LNCAP (cell line): ENCODE measurements around the gene DMRT1.

Experiments
- TF ChIP-seq, protein P1 (sequence below): fragments of 450-650 bp; IDR thresholded peaks from 2 replicates; pipeline ENCODE4 v1.5.1; 2017; ENCODE audit warnings: mild to moderate bottlenecking

The DMRT1 gene

DNA sequence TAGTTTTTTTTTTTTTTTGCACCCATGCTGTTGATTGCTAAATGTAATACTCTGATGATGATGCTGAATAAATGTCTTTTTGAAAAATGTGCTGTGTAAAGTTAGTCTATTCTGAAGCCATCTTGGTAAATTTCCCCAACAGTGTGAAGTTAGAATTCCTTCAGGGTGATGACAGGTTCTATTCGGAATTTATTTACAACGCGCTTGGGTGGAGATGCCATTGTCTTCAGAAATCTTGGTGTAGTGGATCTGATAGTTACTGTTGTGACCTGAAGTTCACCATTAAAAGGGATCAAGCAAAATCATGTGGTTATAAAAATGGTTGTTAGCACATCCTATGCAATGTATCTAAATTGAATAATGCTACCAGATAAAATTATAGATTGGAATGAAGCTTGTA, 36.3 kb upstream of the DMRT1 start:
- TF ChIP-seq, protein P1, sequence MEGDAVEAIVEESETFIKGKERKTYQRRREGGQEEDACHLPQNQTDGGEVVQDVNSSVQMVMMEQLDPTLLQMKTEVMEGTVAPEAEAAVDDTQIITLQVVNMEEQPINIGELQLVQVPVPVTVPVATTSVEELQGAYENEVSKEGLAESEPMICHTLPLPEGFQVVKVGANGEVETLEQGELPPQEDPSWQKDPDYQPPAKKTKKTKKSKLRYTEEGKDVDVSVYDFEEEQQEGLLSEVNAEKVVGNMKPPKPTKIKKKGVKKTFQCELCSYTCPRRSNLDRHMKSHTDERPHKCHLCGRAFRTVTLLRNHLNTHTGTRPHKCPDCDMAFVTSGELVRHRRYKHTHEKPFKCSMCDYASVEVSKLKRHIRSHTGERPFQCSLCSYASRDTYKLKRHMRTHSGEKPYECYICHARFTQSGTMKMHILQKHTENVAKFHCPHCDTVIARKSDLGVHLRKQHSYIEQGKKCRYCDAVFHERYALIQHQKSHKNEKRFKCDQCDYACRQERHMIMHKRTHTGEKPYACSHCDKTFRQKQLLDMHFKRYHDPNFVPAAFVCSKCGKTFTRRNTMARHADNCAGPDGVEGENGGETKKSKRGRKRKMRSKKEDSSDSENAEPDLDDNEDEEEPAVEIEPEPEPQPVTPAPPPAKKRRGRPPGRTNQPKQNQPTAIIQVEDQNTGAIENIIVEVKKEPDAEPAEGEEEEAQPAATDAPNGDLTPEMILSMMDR, result no peak

DNA sequence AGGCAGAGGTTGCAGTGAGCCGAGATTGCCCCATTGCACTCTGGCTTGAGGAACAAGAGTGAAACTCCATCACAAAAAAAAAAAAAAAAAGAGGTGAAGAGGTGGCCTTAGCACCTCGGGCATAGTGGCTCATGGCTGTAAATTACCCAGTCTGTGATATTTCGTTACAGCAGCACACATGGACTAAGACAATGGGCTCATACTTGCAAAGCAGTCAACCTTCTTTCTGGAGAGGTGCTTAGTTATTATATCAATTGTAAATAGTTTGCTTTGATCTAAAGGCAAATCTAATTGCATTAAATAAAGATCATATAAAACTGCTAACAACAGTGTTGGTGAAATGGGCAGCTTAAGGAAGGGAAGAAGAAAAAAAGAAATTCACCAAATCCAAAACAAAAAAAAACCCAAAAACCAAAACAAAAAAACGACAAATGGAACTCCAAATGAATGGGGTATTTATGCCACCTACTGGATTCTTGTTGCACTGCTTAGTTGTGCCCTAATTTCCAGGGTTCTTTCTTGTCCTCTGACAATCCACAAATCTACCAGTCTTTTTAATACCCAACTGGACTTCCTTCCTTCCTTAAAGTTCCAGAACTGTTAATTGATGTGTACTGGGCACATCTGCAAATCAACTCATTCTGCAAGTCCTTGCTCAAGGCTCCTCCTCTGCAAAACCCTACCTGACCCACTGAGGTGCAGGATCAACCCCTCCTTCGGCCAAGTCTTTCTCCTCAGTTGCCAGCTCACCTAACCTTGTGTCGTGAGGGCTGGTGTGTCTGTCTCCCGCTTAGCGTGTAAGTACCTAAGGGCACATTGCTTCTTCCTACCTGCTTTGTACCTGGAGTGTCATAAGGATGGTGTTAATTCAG, 35.0 kb upstream of the DMRT1 start:
- TF ChIP-seq, protein P1, result peak; percentile 78

DNA sequence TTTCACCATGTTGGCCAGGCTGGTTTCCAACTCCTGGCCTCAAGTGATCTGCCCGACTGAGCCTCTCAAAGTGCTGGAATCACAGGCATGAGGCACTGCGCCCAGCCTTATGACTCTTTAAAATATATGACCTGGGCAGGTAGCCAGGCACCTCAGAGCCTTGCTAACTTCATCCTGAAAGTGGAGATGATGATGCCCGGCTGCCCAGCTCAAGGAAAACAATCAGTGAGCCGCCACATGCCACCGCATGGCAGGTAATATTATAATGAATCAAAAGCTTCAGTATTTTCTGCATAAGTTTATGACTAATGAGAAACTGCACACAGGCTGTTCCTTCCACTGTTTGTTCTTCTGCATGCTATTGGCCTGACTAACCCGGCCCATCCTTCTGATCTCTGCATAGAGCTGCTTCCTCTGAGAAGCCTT, 30.4 kb upstream of the DMRT1 start:
- TF ChIP-seq, protein P1, result no peak

DNA sequence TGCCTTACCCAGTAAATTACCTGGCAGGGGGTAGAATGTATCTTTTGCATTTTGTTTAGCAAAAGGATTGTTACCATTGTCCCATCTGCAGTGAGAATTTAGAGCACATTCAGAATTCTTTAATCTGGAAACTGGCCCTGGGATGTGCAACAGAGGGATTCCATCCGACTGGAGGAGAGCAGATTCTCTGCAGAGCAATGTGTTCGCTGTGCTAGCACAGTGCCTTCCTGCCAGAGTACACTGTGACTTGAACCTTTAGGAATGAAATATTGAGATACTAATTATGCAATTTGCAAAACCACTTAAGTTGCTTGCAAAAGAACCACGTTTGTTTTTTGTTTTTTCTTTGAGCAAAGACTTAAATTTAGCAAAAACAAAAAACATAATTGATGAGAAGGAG, 22.5 kb upstream of the DMRT1 start:
- TF ChIP-seq, protein P1, result no peak

DNA sequence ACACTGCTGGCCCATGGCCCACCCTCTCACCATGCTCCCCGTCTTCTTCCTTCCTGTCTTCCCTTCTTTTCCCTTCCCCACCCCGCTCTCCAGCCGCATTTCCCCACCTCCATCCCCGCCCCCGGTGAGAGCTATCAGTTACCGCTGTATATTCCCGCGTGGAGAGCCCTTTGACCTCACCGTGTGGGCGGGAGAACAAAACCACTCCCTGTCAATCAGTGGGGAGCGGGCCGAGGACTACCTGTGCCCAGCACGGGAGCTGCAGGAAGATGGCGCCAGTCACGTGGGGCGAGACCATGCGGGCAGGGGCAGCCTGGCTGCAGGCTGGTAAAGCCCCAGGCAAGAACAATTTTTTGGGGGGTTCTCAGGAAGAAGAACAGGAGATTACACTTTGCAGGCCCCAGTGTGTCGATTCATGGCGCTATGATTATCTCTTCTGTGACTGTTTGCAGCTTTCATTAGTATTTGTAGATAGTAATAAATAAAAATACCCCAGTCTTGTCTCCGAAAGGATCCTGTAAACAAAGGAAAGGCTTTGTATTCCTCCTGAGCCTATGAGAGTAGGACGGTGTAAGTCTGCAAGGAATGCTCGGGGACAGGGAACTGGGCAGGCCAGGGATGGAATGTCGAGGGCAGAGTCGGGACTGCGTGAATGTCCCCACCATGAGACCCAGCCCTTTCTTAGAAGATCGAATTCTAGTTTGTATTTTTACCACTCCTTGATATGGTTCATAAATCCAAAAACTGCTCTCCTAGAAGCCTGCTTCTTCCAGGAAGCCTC, 14.8 kb upstream of the DMRT1 start:
- TF ChIP-seq, protein P1, result no peak

DNA sequence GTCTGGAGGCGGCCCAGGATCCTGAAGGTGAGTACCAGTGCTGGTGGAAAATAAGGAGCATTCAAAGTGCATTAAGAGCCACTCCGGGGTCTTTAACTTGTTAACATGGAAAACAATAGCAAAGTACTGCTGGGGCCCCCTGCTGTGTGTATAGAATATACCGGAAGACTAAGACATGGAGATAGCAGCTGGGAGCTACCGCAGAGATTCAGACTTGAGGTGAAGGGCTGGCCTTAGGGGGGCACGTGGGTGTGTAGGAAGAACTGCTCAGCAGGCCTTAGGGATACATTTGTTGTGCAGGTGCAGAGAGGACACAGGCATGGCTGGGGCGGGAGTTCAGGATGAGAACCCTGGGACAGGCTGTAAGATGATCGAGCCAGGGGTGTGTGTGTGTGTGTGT, 1.2 kb upstream of the DMRT1 start:
- TF ChIP-seq, protein P1, result no peak

DNA sequence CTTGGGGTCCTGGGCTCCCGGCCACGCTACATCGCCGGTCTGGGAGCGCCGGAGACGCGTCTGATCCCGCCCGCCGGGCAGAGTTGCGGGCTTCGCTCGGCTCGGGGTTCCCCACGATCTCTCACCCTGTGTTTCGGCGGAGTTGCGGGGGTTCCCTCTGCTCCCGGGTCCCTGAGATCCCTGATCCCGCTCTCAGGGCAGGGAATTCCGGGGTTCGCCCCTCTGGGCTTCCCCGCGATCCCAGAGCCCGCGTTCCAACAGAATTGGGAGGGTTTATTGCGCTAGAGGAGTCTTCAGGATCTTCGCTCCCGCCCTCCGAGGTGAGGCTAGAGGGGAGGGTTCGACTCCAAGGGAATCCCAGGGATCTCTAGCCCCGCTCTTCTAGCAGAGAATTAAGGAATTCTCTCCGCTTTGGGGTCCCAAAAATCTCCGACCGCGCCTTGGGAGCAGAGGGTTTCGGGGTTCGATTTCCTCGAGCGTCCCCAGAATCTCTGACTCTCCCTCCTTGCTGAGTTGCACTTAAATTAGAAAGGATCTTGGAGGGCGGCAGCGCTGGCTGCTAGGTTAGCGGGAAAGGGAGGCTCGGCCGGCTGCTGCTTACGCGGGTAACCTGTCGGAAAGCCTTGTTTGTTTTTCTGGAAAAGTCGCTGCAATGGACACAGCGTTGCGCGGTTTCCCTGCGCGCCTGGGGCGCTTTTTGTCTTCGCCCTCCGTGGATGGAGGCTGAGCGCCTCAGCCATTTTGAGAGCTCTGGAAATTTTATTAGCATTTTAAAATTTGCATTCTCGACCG, 1.3 kb downstream of the DMRT1 start:
- TF ChIP-seq, protein P1, result no peak
